ENCODE results near the gene LCOR. TPM values are rescaled to one million over a fixed set of nuclear protein-coding genes. Genes with fewer than 3 reads are reported as not detected.
"Not testable (repeated sequence)": the region's sequence is repeated elsewhere in the genome, so short reads cannot be mapped to it uniquely, and the experiment has no call there.

Gene LCOR
- total RNA-seq, 1 donor from 2014 or later = 110 TPM

GRCh38 chr10:97015240-97015639 lies 183.1 kb downstream of the LCOR start:
- DNase-seq = no peak

- peak; percentile 62 for DNase-seq
These were observed 184.8 kb downstream of the LCOR start for GRCh38 chr10:97016728-97017473.

- no peak for DNase-seq
These were observed 185.4 kb downstream of the LCOR start for GRCh38 chr10:97017474-97017903.

GRCh38 chr10:97018251-97019212 lies 186.4 kb downstream of the LCOR start:
- no peak for DNase-seq

- DNase-seq = no peak
These were observed 187.2 kb downstream of the LCOR start for GRCh38 chr10:97019213-97019844.

GRCh38 chr10:97020452-97021400 lies 188.6 kb downstream of the LCOR start:
- DNase-seq = peak; percentile 41

- no peak for DNase-seq
These were observed 190.5 kb downstream of the LCOR start for GRCh38 chr10:97022616-97023015.

GRCh38 chr10:97023401-97024167 lies 191.5 kb downstream of the LCOR start:
- no peak for DNase-seq

GRCh38 chr10:97024168-97025073 lies 192.3 kb downstream of the LCOR start:
- no peak for DNase-seq

GRCh38 chr10:97025613-97026242 lies 193.6 kb downstream of the LCOR start:
- no peak for DNase-seq

- DNase-seq = no peak
These were observed 196.2 kb downstream of the LCOR start for GRCh38 chr10:97028126-97028831.

GRCh38 chr10:97028832-97029178 lies 196.7 kb downstream of the LCOR start:
- DNase-seq = no peak

- no peak for DNase-seq
These were observed 197.2 kb downstream of the LCOR start for GRCh38 chr10:97029271-97029670.

GRCh38 chr10:97030894-97031293 lies 198.8 kb downstream of the LCOR start:
- DNase-seq = no peak

- no peak for DNase-seq
These were observed 199.4 kb downstream of the LCOR start for GRCh38 chr10:97031459-97031858.

- DNase-seq = no peak
These were observed 200.5 kb downstream of the LCOR start for GRCh38 chr10:97032624-97033023.

- DNase-seq = not testable (repeated sequence)
These were observed 201.7 kb downstream of the LCOR start for GRCh38 chr10:97033841-97034240.

GRCh38 chr10:97034301-97034700 lies 202.2 kb downstream of the LCOR start:
- DNase-seq = no peak

Measured in occipital lobe (tissue), 2 donors.